HG02884 (cell line): Measurements from ENCODE around the gene CACNA1G.

Experiments used
- ATAC-seq: cut with Tn5 transposase; IDR thresholded peaks from one replicate; pipeline ENCODE4 v1.9.1; 2021; ENCODE audit warnings: mild to moderate bottlenecking, moderate library complexity; ENCODE audit not compliant: unreplicated experiment

Gene CACNA1G

DNA sequence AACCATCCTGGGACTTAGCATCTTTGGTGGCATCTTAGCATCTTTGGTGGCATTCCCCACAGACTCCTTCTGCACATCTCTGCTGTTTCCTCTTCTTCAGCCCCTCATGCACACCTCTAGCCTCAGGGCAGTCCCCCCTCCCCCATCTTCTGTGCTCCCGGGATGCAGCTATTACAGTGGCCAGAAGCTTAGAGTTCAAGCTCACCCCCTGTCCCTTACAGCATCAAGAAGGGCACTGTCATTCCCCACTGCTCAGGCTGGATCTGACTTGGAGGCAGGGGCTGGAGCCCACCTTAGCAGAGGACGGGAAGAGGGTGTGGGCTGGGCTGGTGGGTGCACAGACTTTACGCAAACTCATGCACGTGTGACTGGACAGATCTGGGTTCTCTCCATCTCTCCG, 27.3 kb upstream of the CACNA1G start:
- ATAC-seq = no peak

DNA sequence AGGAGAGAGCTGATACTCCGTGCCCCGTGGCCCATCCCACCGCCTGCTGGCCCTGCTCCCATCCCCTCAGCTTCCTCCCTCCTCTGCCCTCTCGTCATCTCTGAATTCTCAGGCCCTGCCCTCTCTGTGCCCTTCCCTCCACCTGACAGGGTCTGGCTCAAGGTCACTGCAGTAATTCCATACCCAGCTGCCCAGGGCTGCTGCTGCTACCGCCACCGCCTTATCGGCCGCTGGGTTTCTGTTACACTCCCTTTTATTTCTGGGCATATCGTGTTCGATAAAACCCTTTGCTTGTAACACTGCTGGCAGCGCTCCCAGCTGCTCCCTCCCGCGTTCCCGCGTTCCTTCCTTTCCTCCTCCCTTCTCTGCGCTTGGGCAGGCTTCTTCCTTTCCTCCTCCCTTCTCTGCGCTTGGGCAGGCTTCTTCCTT, 26.8 kb upstream of the CACNA1G start:
- ATAC-seq = no peak

DNA sequence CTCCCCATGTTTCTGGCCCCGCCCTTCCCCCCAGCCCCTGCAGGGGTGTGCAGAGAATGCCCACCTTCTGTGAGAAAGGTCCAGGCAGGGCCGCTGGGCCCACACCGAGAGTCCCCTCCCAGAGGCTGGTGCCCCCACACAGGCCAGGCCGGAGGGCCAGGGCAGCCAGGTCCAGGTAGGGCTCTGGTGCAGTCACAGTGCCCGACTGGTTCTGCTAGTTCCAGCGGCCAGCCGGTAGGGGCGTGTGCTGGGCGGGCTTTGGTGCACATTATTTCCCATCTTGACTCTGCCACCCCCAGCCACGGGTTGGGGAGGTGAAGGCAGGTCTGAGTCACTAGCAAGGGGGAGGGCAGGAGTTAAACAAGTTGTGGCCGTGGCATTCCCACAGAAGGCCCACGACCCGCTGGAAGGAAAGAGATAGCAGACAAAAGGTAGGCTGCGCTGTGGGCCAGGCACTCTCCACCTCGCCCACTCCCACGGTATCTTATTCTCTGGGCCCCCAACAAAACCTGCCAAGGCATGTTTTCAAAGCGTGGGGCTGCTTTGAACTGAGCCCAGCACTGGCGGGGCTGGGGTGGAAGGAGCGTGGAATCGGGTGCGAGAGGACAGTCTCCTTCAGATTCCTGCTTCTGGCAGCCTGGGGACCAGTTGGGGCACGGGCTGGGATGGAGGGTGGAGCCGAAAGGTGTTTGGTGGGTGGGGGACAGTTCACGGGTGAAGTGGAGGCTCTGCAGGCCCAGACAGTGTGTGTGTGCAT, 26.1 kb upstream of the CACNA1G start:
- no peak for ATAC-seq

DNA sequence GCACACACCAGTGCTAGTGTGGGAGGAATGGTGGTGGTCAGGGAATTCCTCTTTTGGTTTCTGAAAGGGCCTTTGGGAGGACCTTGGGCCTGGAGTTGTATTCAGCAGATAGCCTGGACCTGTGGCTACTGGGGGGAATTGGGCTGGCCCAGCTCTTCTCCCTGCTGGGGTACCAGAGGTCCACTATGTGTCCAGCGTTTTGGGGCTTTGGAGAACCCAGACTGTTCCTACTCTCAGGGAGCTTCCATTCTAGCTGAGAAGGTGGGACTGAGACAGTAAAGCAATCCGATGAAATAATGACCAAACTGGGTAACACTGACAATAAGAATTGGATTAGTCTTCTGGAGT, 25.6 kb upstream of the CACNA1G start:
- ATAC-seq = no peak

DNA sequence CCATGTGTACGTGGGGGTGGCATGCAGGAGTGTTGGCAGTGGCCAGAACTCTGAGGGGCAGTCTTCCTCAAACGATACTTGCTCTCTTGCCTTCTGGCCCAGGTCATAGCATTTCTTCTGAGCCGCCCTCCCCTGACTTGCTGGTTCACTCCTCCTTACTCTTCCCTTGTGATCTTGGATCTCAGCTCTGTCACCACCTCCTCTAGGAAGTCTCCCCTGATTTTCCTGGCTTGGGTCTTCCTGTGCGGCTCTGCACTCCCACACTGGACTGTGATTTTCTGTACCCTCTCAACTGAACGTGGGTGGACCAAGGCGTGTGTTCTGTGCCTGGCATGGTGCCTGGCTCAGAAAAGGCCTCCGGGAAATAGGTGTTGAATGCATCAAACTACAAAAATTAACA, 25.1 kb upstream of the CACNA1G start:
- no peak for ATAC-seq

DNA sequence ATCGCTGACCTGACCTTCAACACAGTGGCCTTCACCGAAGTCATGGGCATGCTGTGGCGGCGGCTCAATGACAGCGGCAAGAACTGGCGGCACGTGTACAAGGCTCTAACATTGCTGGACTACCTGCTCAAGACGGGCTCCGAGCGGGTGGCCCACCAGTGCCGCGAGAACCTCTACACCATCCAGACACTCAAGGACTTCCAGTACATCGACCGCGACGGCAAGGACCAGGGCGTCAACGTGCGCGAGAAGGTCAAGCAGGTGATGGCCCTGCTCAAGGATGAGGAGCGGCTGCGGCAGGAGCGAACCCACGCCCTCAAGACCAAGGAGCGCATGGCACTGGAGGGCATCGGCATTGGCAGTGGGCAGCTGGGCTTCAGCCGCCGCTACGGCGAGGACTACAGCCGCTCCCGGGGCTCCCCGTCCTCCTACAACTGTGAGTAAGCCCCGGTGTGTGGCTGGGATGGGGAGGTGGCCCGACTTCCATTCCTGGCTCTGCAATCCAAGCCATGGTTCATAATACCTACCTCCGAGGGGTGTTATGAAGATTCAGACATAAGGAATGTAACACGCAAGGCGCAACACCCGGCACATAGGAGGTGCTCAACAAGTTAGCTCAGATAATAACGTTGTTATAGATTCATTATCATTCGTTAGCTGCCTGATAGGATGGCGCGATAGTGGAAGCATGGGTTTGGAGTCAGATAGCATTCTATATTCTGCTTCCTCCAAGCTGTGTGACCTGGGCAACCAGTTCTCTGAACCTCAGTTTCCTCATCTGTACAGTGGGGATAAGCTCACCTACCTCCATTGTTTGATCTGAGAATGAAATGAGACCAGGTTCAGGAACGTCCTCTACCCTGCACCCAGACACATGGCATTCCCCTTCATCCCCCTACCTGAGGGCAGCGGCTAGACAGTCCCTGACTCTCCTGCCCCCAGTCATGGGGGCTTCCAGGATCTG, 23.6 kb upstream of the CACNA1G start:
- no peak for ATAC-seq

DNA sequence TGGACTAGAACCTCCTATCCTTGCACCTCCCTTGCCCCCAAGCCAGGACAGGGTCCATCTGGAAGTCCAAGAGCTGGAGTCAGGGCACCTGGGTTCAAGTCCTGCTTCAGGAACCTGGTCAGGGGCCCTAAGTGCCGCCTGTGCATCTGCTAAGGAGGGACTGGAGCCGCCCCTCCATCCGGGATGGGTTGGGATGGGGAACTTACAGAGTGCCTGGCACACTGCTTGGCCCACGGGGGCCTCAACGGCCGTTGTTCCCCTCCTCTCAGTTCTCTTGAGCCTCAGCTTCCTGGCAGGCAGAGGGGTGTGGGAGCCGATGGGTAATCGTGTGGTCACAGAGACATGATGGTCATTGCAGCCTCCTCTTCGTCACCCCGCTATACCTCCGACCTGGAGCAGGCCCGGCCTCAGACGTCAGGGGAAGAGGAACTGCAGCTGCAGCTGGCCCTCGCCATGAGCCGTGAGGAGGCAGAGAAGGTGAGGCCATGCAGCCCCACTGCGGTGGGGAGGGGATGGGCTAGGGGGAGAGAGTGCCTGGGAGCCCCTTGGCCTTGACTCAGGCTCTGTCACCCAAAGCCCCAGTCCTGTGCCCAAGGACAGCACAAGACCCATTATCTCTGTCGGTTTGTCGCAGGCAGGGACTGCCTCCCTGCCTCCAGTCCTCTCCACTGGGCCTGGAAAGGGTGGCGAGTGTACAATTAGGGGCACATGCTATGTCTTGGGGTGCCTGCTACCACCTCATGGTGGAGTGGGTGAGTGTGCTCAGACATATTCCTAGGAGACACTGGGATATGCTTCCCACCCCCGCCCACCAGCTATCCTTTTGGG, 22.6 kb upstream of the CACNA1G start:
- no peak for ATAC-seq

DNA sequence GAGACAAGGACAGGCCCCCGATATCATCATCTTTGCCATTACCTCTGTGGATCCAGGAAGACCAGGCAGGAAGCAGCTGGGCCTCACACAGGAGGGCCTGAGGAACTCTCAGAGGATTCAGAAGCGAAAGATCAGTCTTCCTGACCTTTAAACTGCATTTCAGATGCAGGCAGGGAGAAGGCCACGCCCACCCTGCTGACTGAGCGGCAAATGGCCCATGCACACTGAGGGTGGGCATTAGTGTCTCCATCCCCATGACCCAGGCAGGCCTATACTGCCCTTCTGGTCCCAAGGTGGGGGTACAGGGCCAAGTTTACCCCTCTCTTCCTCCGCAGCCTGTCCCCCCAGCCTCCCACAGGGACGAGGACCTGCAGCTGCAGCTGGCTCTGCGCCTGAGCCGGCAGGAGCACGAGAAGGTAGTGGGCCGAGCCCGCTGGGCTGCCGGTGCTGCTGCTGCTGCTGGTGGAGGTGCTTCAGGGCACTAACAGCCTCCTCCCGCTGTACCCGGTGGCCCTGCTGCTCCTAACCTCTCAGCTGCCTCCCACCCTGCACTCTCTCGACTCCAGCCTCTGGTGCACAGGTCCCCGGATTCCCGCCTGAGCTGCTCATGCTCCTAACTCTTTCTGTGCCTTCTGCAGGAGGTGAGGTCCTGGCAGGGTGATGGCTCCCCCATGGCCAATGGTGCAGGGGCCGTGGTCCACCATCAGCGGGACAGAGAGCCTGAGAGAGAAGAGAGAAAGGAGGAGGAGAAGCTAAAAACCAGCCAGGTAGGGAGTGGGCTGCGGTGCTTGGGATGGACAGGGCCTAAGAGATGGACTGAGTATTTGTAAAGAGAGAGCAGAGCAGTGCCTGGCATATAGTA, 21.7 kb upstream of the CACNA1G start:
- ATAC-seq = no peak

DNA sequence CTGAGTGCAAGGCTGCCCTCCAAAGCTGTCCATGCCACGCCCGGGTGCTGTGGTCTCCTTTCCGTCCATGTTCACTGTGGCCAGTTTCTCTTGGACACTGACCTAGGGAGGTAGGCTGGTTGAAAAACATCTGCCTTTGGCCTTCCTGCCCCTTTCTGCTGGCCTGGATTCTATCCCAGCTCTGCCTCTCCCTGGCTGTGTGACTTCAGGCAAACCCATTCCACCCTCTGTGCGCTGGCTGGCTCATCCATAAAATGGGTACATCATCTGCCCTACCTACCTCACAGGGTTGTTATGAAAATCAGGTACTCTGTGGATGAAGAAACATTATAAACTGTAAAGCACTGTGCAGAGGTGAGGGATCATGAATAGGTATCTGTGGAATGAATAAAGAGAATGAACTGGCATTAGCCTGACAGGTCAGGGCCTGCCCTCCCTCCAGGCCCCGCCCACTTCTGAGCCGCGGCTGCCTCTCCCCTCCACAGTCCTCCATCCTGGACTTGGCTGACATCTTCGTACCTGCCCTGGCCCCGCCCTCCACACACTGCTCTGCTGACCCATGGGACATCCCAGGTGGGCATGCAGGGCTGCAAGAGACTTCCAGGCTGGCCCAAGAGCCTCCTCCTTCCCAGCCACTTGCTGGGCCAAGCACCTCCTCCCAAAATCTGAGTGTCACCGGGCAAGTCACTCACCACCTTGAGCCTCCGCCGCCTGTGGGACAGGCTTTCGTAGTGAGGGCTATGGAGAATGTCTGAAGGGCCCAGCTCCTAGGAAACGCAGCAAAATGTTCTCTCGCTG, 20.6 kb upstream of the CACNA1G start:
- no peak for ATAC-seq

DNA sequence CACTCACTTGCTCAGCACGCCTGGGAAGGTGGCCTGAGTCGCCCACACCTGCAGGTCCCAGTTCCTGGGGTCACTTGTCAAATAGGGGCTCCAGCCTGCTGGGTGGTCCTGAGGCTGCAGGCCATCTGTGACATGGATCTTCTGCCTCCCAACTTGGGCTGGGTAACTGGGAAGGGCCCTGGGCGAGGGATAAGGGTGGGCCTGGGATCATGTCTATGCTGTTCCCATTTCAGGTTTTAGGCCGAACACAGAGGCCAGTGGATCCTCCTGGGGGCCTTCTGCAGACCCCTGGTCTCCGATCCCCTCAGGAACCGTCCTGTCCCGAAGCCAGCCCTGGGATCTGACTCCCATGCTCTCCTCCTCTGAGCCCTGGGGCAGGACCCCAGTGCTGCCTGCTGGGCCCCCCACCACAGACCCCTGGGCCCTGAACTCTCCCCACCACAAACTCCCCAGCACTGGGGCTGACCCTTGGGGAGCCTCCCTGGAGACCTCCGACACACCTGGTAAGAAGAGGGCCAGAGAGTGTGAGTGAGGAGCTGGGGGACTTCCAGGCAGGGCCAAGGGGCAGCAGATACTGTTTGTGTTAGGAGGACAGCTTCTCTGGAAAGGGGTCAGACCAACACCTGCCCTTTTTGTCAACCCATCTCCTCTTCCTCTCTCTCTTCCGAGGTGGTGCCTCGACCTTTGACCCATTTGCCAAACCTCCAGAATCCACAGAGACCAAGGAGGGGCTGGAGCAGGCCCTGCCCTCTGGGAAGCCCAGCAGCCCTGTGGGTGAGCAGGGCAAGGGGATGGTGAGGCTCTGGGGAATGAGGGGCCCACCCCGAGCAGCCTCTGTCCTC, 19.7 kb upstream of the CACNA1G start:
- ATAC-seq = no peak

DNA sequence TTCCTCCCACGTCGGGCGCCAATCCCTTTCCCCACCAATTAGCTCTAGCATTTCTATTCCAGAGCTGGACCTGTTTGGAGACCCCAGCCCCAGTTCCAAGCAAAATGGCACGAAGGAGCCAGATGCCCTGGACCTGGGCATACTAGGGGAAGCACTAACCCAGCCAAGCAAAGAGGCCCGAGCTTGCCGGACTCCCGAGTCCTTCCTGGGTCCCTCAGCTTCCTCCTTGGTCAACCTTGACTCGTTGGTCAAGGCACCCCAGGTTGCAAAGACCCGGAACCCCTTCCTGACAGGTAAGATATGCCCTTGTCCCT, 19.2 kb upstream of the CACNA1G start:
- no peak for ATAC-seq

DNA sequence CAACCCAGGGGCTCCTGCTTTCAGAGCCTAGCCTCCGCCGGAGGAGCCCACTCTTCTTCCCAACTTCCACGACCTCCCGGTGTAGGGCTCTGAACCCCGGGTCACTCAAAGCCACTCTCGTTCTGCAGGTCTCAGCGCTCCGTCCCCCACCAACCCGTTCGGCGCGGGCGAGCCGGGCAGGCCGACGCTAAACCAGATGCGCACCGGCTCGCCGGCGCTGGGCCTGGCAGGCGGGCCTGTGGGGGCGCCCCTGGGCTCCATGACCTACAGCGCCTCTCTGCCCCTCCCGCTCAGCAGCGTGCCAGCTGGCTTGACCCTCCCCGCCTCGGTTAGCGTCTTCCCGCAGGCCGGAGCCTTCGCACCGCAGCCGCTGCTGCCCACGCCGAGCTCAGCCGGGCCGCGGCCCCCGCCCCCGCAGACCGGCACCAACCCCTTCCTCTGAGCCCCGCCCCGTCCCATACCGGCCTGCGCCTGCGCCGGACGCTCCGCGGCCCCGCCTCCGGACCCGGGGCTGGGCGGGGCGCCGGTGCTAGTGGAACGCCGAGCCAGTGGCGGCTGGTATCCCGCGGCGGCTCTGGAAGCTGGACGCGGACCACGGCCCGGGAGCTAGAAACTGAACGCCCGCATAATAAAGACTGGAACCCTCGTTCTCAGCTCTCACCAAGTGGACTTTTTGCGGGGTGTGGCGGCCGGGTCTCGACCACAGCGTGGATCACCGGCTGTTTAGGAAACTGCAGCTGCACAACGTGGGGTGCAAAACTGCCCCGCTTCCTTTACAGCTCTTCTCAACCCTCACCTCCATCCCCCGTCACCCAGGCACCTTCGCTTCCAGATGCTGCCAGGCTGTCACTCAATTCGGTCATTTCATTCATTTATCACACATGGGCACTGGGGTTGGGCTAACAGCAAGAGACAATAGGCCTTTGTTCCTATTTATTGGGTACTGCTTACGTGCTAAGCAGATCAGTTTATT, 18.5 kb upstream of the CACNA1G start:
- ATAC-seq = peak; percentile 59

DNA sequence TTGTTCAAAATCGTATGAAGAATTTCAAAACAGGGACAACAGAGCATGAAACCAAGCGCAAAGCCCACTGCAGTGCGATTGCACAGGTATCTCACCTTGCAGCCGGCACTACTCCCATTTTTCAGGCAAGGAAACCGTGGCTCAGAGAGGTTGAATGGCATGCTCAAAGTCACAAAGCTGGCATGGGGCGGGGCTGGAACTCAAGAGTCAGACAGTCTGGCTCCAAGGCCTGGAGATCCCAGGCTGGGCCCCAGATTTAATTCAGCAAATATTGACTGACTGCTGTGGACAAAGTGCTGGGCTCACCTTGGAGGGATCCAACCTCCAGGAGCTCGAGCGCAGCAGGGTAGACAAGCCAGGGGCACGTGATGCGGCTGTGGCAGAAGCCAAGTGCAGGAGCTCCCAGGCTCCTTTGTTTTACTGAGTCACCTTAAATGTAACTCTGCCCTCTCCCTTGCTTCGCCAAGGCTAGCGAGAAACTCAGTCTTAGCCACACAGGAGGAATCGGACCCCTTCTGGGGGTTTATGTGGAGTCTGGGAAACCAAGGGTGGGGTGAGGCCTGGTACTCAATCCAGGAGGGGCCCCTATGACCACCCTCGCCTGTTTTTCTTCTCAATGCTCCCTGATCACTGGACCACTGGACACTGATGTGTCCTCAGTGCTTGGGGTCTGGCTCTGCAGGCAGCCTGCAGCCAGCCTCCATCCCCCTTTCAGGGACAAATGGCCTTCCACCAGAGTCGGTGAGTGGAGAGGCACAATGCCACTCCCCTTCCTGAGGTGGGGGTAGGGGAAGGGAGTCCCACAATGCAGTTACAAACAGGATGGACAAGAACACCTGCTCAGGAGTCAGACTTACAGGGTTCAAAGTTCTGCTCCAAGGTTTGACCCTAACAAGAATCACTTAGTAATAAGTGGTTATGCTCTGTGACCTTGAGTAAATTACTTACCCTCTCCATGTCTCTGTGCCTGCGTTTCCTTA, 17.4 kb upstream of the CACNA1G start:
- ATAC-seq = no peak

DNA sequence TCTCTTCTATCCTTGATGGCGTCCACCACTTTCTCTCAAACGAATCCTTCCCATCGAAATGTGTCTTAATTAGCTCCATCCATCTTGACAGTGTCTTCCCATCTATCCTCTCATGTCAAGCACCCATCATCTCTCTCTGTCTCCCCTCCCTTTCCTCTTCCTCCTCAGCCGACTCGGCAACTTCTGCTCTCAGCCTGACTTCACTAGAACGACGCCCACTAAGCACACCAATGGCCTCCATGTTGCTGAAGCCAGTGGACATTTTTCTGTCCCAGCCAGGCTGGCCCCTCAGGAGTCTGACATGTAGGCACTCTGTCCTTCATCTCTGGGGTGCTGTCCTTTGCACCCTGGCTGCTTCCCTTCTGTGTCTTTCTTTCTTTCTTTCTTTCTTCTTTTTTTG, 16.0 kb upstream of the CACNA1G start:
- no peak for ATAC-seq

DNA sequence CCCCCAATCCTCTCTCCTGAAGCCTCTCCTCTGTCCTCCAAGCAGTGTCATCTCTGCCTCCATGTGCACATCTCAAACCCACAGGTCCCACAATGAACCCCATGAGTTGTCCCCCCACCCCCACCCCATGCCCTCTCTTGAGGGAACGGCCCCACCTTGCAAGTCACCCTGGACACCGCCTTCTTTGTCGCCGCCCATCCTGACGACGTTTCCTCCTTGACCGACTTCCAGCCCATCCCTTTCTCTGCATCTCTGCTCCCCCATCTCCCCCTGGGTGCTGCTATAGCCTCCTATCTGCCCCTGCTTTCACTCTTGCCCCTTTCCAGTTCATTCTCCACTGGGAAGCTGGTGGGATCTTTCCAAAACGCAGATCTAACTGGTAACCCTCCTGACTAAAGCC, 15.2 kb upstream of the CACNA1G start:
- no peak for ATAC-seq

DNA sequence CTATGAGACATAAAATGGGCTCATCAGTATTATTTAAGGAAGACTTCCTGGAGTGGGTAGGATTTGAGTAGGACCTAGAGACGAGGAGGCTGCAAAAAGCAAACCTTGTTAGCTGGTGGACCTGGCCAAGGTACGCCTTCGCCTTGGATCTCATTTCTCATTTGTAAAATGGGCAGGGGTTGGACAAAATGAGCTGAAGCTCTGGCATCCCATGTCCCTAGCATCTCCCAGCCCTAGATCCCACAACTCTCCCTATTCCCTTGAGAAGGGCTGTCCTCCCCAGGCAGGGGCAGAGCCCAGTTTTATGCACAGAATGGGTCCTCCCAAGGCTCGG, 13.8 kb upstream of the CACNA1G start:
- ATAC-seq = no peak
